ENCODE measurements around the gene DISP2.

Gene DISP2

GRCh38 chr15:40313531-40314398, 44.3 kb upstream of the DISP2 start:
- H3K4me3 ChIP-seq (ENCODE audit: low read depth, low read length): no peak overlapping the region
- TF ChIP-seq CTCF (IDR thresholded peaks at IDR 0.05; ENCODE audit: borderline replicate concordance, insufficient read depth, low read depth, low read length): no peak

- no peak overlapping the region for H3K4me3 ChIP-seq (ENCODE audit: low read depth, low read length)
- no peak for TF ChIP-seq CTCF (IDR thresholded peaks at IDR 0.05; ENCODE audit: borderline replicate concordance, insufficient read depth, low read depth, low read length)
Observed at GRCh38 chr15:40314723-40315276, 43.2 kb upstream of the DISP2 start.

GRCh38 chr15:40316931-40317330, 41.1 kb upstream of the DISP2 start:
- no peak overlapping the region for H3K4me3 ChIP-seq (ENCODE audit: low read depth, low read length)
- no peak for TF ChIP-seq CTCF (IDR thresholded peaks at IDR 0.05; ENCODE audit: borderline replicate concordance, insufficient read depth, low read depth, low read length)

GRCh38 chr15:40317580-40317979, 40.4 kb upstream of the DISP2 start:
- H3K4me3 ChIP-seq (ENCODE audit: low read depth, low read length): no peak overlapping the region
- TF ChIP-seq CTCF (IDR thresholded peaks at IDR 0.05; ENCODE audit: borderline replicate concordance, insufficient read depth, low read depth, low read length): no peak

- no peak overlapping the region for H3K4me3 ChIP-seq (ENCODE audit: low read depth, low read length)
- no peak for TF ChIP-seq CTCF (IDR thresholded peaks at IDR 0.05; ENCODE audit: borderline replicate concordance, insufficient read depth, low read depth, low read length)
Observed at GRCh38 chr15:40320409-40320808, 37.6 kb upstream of the DISP2 start.

GRCh38 chr15:40320931-40321371, 37.1 kb upstream of the DISP2 start:
- peak; percentile 82 for TF ChIP-seq CTCF (IDR thresholded peaks at IDR 0.05; ENCODE audit: borderline replicate concordance, insufficient read depth, low read depth, low read length)
- no peak overlapping the region for H3K4me3 ChIP-seq (ENCODE audit: low read depth, low read length)
